Sigmoid colon (tissue), 7 donors: ENCODE data around the gene TGFBI. TPM values are rescaled to one million over a fixed set of nuclear protein-coding genes. Genes with fewer than 3 reads are reported as not detected.

ENCODE experiments used
- DNase-seq: peaks from one replicate; pipeline ENCODE4 v3.0.0-alpha.2; 2019
- H3K27ac ChIP-seq, 4 donors: fragments of 200-600 bp; sonication (generic); one replicate each; pipeline ENCODE4 v1.5.1; 2016 to 2019; ENCODE audit warnings: mild to moderate bottlenecking in 1 of 4
- H3K27me3 ChIP-seq, 3 donors: fragments of 200-600 bp; sonication (generic); one replicate each; pipeline ENCODE4 v1.5.1; 2019; ENCODE audit warnings: mild to moderate bottlenecking in 1 of 3
- H3K36me3 ChIP-seq, 4 donors: fragments of 200-600 bp; sonication (generic); one replicate each; pipeline ENCODE4 v1.5.1; 2016 to 2019
- H3K4me1 ChIP-seq, 4 donors: fragments of 200-600 bp; sonication (generic); one replicate each; pipeline ENCODE4 v1.5.1; 2017 to 2019
- H3K4me3 ChIP-seq, 4 donors: fragments of 200-600 bp; sonication (generic); one replicate each; pipeline ENCODE4 v1.5.1; 2017 to 2019; ENCODE audit warnings: mild to moderate bottlenecking in 2 of 4, moderate library complexity in 1 of 4
- H3K9me3 ChIP-seq, 4 donors: fragments of 200-600 bp in 3 of 4; sonication (generic) in 3 of 4; one replicate each; pipeline versions ENCODE4 v1.5.1 to v1.6.1; 2013 to 2019
- EP300 ChIP-seq, 4 donors: sonication (generic); formaldehyde crosslinking; IDR thresholded peaks; one replicate each; pipeline ENCODE4 v1.6.1; 2017; ENCODE audit warnings: antibody characterized with exemption in 4 of 4
- POLR2A ChIP-seq, 2 donors: fragments of 450-650 bp; IDR thresholded peaks; one replicate each; pipeline ENCODE4 v1.6.1; 2016; ENCODE audit warnings: antibody characterized with exemption in 2 of 2, mild to moderate bottlenecking in 2 of 2, moderate library complexity in 2 of 2
- POLR2AphosphoS5 ChIP-seq, 4 donors: sonication (generic); formaldehyde crosslinking; IDR thresholded peaks; one replicate each; pipeline ENCODE4 v1.6.1; 2017; ENCODE audit warnings: antibody characterized with exemption in 4 of 4
- WGBS, 2 donors: extraction: QIAGEN DNeasy Blood & Tissue Kit; methylation state at CpG; one replicate each; pipeline ENCODE4 v1.1.7; 2013; 5-methylcytosine and 5-hydroxymethylcytosine counted together
- intact Hi-C: fragments of 100-400 bp; cut with DNase I; formaldehyde crosslinking; loops from one replicate; pipeline ENCODE4 v1.15.1; 2023
- polyA plus RNA-seq, 3 donors: library from polyadenylated mRNA; stranded (reverse); fragments of 200-250 nt; gene quantifications; one replicate each; pipeline ENCODE4 v1.2.3, GENCODE V29; 2013
- total RNA-seq, 4 donors: library from RNA; depleted of rRNA; stranded (reverse); fragments of >200 nt; gene quantifications; one replicate each; pipeline ENCODE4 v1.1.0, GENCODE V29; 2016
- TF ChIP-seq, protein P1 (sequence below), 4 experiments: fragments of 450-650 bp in 3 of 4; fragments of 200-600 bp in 1 of 4; IDR thresholded peaks; one replicate each; pipeline ENCODE4 v1.5.1; 2016 to 2019; ENCODE audit warnings: antibody characterized with exemption in 4 of 4, mild to moderate bottlenecking in 3 of 4, moderate library complexity in 2 of 4
- donor health status: healthy with polysubstance abuse.
- donor health status: Bipolar disorder and iron deficiency.
- donor health status: healthy.

The TGFBI gene
- total and polyA plus RNA-seq, 7 donors = 48.6 to 178 (median 67.4) TPM

DNA sequence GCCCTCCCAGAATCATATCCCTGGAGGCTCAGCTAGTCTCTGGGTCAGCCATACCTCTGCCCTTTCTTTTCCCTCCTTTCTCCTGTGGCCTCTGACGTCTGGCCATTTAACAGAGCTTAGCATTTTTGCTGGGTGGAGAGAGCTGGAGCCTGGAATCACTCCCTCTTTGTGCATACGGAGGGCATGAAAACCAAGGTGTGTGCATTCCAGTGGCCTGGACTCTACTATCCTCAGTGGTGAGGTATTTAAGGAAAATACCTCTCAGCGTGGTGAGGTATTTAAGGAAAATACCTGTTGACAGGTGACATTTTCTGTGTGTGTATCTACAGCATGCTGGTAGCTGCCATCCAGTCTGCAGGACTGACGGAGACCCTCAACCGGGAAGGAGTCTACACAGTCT lies 27.5 kb downstream of the TGFBI start:
- Histone ChIP-seq H3K9me3 (no peaks in the 10 kb centered on the region), H3K27ac (peak overlapping the region; percentile 77 to 93 (median 84)), H3K27me3 (no peaks in the 10 kb centered on the region), H3K4me3 (no peak overlapping the region), H3K36me3 (peaks cover 0 to 17% (median 6%) of the 10 kb centered on the region in 4 donors), H3K4me1 (peaks cover 3 to 80% (median 58%) of the 10 kb centered on the region in 4 donors)
- 85 to 91% methylated on average over 5 of the region's 5 CpGs for WGBS, 2 donors
- TF ChIP-seq, protein P1, sequence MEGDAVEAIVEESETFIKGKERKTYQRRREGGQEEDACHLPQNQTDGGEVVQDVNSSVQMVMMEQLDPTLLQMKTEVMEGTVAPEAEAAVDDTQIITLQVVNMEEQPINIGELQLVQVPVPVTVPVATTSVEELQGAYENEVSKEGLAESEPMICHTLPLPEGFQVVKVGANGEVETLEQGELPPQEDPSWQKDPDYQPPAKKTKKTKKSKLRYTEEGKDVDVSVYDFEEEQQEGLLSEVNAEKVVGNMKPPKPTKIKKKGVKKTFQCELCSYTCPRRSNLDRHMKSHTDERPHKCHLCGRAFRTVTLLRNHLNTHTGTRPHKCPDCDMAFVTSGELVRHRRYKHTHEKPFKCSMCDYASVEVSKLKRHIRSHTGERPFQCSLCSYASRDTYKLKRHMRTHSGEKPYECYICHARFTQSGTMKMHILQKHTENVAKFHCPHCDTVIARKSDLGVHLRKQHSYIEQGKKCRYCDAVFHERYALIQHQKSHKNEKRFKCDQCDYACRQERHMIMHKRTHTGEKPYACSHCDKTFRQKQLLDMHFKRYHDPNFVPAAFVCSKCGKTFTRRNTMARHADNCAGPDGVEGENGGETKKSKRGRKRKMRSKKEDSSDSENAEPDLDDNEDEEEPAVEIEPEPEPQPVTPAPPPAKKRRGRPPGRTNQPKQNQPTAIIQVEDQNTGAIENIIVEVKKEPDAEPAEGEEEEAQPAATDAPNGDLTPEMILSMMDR (IDR thresholded peaks at IDR 0.05) = no peak
- no peak for TF ChIP-seq POLR2A (IDR thresholded peaks at IDR 0.05)
- no peak for TF ChIP-seq EP300 (IDR thresholded peaks at IDR 0.05)
- TF ChIP-seq POLR2AphosphoS5 (IDR thresholded peaks at IDR 0.05) = no peak
- no peak for DNase-seq
- intact Hi-C loops = loop anchor here (2.0 kb wide), 1 partner anchor 42 kb away; no protein-coding TSS in a partner anchor

GRCh38 chr5:136056771-136057335 lies 28.1 kb downstream of the TGFBI start:
- Histone ChIP-seq H3K36me3 (peaks cover 0 to 22% (median 6%) of the 10 kb centered on the region in 4 donors), H3K27me3 (no peaks in the 10 kb centered on the region), H3K4me3 (no peak overlapping the region), H3K9me3 (no peaks in the 10 kb centered on the region), H3K27ac (peak overlapping the region; percentile 77 to 93 (median 84)), H3K4me1 (peaks cover 3 to 83% (median 58%) of the 10 kb centered on the region in 4 donors)
- intact Hi-C loops = loop anchor here (2.0 kb wide), 1 partner anchor 42 kb away; no protein-coding TSS in a partner anchor
- TF ChIP-seq EP300 (IDR thresholded peaks at IDR 0.05) = no peak
- TF ChIP-seq POLR2A (IDR thresholded peaks at IDR 0.05) = no peak
- no peak for TF ChIP-seq POLR2AphosphoS5 (IDR thresholded peaks at IDR 0.05)
- TF ChIP-seq, protein P1 (IDR thresholded peaks at IDR 0.05) = no peak
- DNase-seq = no peak
- WGBS, 2 donors = 90 to 92% methylated on average over 8 of the region's 8 CpGs

GRCh38 chr5:136057401-136058038 lies 28.7 kb downstream of the TGFBI start:
- TF ChIP-seq EP300 (IDR thresholded peaks at IDR 0.05) (peak in 3 of 4 donors; percentile 64 to 92 (median 90)), POLR2AphosphoS5 (IDR thresholded peaks at IDR 0.05) (peak; percentile 40 to 86 (median 64)), POLR2A (IDR thresholded peaks at IDR 0.05) (no peak)
- TF ChIP-seq, protein P1 (IDR thresholded peaks at IDR 0.05) = no peak
- intact Hi-C loops = loop anchor here (2.0 kb wide), 2 partner anchors 37 to 43 kb away; no protein-coding TSS in a partner anchor

DNA sequence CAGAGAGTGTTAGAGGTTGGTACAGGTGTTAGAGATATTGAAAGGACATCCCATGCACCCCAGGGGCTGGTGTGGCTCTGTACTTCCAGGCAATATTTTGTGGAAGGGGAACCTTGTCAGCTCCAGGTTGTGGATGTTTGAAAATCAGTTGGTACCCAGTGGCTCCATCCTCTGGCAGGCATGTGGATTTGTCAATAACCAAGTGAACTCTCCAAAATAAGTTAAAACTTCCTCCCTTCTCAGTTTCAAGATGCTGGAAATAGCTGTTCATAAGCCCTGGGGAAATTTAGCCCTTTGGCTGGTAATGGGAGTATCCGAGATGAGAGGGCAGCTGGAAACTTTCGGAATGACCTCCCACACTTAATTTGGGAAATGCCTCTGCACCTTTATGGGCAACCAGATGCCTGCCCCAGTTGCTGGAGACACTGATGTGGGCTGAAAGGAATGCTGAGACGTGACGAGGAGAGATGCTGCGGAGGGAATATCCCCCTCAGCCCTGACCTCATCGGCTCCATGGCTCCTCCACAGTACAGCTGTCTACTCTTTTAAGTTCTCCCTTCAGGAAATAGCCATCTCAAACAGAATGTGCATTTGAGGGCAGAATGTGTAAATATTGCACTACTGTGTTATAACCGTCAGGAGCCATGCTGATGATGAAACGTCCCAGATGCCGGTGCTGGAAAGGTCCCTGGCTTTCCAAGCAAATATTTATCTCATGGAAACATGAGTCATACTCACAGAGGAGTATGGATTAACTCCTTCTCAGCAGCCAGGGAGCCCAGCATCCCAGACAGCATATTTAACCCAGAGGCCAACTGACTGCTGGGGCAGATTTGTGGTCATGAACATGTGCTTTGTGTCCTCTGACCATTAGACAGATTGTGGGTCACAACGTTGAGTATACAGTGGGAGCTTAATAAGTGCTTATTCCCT lies 29.5 kb downstream of the TGFBI start:
- H3K4me3 ChIP-seq = no peak overlapping the region
- no peaks in the 10 kb centered on the region for H3K9me3 ChIP-seq
- no peaks in the 10 kb centered on the region for H3K27me3 ChIP-seq
- peaks cover 0 to 27% (median 6%) of the 10 kb centered on the region in 4 donors for H3K36me3 ChIP-seq
- no peak for TF ChIP-seq POLR2A (IDR thresholded peaks at IDR 0.05)
- peak in 3 of 4 donors; percentile 70 to 96 (median 91) for TF ChIP-seq EP300 (IDR thresholded peaks at IDR 0.05)
- TF ChIP-seq POLR2AphosphoS5 (IDR thresholded peaks at IDR 0.05) = peak; percentile 85 to 98 (median 88)
- TF ChIP-seq, protein P1 (IDR thresholded peaks at IDR 0.05) = peak in 3 of 4 experiments; percentile 10 to 22 (median 17)
- intact Hi-C loops = loop anchor here (2.0 kb wide), 1 partner anchor 38 kb away; no protein-coding TSS in a partner anchor
- H3K4me1 ChIP-seq = peaks cover 3 to 83% (median 60%) of the 10 kb centered on the region in 4 donors
- H3K27ac ChIP-seq = peak overlapping the region; percentile 77 to 93 (median 84)
- peak; percentile 90 for DNase-seq
- WGBS, 2 donors = 26 to 51% methylated on average over 10 of the region's 10 CpGs

More at GRCh38 chr5:136057401-136058038, 28.7 kb downstream of the TGFBI start:
- DNase-seq = no peak
- Histone ChIP-seq H3K4me1 (peaks cover 3 to 83% (median 58%) of the 10 kb centered on the region in 4 donors), H3K27ac (peak overlapping the region; percentile 77 to 93 (median 84)), H3K27me3 (no peaks in the 10 kb centered on the region), H3K36me3 (peaks cover 0 to 27% (median 6%) of the 10 kb centered on the region in 4 donors), H3K9me3 (no peaks in the 10 kb centered on the region), H3K4me3 (no peak overlapping the region)
- WGBS, 2 donors = 51 to 70% methylated on average over 5 of the region's 5 CpGs
